ENCODE results near the gene USP50.
"Not testable (repeated sequence)": the region's sequence is repeated elsewhere in the genome, so short reads cannot be mapped to it uniquely, and the experiment has no call there.

The USP50 gene

DNA sequence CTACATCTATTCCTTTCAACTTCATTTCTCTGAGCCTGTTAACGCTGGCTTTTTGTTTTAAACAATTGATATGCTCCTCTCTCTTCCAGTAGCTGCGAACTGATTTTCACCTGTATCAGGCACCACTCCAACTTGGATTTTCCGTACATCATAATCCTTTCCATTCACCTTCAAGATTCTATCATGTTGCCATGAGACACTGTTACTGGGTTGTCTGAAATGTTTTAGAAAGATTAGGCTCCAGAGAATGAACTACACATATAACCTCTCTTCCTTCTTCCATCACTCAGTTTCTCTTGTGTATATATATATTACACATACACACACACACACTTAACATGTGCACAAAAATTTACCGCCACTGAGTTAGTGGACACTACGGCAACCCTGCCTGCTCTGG, at the start of gene USP50:
USP50 (minus strand) TSS at position 101 of the 400 bp plus-strand sequence. CDS start 141 bp downstream, outside the sequence.
- no peak for DNase-seq

DNA sequence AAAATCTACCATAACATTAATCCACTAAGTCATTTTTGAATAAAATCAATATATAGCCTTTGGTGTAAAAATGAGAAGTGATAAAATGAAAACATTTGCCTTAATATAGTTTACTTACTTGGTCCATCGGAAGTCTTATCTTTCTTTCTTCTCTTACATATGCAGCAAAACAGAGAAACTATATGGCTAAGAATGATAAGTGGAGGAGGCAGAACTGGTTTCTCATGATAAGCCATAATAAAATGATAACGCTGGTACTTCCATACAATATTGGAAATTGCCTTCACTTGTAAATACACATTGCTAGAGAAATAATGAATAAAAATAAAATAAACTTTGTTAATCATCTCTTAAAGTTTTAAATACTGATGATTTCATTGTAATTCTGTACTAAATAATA, 47.8 kb upstream of the USP50 start:
- DNase-seq = no peak

DNA sequence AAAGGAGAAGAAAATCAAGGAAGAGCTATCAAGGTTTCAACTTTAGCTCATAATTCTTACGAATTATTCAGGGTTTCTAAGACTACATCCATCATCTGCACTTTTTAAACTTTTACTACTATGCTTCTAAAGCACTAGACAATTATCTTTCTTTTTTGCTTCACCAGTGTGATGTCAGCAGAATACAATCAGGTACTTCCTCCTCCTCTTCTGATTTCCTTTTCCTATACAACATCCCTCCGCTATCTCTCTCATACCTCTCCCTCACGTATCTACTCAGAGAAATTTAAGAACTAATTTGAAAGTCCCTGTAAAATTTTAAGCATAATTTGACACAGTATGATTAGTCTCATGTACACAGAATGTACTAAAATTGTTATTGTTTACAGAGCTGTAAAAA, 47.3 kb upstream of the USP50 start:
- DNase-seq = no peak

DNA sequence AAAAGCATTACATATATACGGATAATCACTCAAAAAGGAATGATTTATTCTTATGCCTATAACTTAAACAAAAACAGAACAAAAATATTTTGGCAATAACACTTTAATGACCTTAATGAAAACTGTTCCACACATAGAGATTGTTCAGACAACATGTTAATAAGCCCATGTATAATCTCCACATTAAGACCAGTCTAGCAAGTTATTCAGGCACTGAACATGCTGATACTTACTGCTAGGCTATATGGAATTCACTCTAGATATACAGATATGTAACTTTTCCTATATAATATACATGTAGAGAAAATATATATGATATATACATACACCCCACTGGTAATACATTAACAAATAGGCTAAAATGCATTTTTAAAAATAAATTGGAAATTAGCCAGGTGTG, 43.8 kb upstream of the USP50 start:
- DNase-seq = no peak

DNA sequence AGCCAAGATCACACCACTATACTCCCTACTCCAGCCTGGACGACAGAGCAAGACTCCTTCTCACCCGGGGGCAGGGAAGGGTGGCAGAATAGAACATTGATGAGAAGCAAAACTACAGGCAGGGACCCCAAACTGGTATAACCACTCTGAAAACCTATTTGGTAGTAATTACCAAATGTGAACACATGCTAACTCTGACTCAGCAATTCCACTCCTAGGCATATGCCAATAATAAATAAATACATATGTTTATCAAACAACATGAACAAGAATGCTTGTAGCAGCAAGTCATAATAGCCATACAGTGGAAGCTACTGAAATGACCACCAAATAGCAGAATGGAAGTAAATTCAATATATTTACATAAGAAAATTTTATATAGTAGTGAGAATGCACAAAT, 31.0 kb upstream of the USP50 start:
- DNase-seq = no peak

DNA sequence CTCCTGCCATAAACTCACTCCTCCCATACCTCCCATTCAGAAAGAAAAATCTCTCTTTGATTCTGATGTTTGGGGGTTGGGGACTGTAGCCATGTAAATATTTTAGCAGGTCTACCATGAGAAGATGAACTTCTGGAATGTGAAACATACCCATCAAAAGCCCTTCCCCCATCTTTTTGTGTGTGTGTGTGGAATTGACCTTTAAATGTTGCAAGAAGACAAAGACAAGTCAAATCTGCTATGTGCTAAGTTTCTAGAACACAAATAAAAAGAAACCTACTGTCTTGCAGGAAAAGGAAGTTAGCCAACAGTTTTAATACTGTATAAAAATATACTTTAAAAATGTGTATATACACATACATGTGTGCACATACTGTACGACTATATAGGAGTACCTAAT, 29.7 kb upstream of the USP50 start:
- DNase-seq = no peak

DNA sequence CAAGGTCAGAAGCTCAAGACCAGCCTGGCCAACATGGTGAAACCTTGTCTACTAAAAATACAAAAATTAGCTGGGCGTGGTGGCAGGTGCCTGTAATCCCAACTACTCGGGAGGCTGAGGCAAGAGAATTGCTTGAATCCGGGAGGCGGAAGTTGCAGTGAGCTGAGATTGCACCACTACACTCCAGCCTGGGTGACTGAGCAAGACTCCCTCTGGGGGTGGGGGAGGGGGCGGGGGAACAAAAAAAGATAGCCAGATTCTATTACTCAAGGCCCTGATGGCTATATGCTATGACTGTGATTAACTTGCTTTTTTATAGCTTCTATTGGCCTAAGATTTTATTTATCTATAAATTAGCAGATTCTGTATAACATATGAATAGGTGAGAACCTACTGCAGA, 27.4 kb upstream of the USP50 start:
- DNase-seq = not testable (repeated sequence)

DNA sequence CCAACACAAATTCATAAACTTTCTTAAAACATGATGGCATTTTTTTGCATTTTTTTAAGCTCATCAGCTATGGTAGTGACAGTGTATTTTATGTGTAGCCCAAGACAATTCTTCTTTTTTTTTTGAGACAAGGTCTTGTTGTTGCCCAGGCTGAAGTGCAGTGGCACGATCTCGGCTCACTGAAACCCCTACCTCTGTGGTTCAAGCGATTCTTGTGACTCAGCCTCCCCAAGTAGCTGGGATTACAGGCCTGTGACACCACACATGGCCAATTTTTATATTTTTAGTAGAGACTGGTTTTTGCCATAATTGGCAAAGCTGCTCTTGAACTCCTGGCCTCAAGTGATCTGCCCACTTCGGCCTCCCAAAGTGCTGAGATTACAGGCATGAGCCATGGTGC, 17.3 kb upstream of the USP50 start:
- DNase-seq = no peak

DNA sequence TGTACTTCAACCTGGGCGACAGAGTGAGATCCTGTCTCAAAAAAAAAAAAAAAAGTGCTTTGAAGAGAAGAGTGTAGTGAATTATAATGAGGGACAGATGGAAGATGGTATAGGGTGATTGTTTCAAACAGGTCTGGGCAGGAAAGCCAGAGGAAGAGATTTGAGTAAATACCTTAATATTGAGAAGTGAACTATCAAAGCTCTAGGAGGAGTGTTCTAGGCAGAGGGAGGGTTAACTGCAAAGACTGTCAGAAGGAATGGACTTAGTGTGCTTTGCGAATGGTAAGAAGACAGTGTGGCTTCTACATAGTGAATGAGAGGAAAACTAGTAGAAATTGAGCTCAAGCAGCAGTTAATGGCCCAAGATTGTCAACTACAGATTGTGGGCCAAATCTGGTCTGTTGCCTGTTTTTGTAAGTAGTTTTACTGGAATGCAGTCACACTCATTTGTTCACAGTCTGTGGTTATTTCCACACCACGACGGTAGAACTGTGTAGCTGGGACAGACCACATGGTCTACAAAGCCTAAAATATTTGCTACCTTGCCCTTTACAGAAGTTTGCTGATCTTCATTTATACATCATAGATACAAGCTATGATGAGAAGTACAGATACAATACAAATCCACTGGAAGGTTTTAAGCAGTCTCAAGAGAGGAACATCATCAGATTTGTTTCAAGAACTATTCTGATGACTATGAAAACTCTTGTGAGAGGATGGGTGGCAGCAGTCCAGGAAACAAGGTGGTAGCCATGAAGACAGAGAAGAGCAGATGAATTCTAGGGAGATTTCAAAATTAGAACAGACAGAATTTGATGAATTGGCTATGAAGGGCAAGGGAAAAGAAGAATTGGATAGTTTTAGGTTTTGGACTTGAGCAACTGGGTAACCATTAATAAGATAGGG, 16.5 kb upstream of the USP50 start:
- DNase-seq = no peak

DNA sequence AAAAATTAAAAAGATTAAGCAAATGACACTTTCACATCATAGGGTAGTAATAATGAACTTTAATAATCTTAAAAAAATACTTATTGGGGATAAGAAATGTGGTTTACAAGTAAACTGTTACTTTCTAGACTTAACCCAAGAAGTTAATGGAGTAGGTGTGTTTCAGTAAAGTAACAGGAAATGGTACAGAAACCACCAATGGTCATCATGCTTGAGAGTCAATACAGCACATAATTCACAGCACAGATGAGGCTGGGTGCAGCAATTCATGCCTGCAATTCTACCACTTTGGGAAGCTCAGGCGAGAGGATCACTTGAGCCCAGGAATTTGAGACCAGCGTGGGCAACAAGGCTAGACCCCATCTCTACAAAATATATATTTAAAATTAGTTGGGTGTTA, 11.5 kb upstream of the USP50 start:
- DNase-seq = no peak

DNA sequence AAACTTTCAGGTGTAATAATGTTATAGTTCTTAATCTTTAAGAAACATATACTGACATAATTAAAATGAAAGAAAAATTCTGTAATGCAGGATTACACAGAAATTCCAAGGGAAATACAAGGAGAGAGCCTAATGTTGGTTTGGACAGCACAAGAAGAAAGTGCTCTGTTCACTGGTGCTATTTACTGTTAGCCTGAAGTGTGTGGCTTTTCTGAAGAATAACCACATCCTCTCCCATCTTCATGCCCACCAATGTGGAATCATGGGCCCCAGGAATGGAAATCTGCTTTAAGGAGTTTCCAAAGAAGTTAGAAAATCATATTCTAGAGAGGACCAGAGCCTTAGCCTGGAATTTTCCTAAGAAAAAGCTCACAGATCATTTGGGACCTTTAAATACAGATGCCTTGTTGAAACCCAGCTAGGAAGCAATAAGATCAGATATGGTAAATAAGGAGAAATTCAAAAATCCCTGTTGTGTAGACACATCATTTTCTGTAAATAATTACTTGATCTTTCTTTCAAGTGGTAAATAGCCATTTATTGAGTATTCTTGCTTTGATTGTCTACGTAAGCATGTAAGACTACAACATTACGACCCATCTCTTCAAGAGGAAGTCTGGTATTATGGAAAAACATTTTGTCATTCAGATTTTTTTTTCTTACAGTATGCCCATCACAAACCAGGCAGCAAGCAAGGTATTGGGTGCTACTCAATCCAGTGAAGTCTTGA, 10.3 kb upstream of the USP50 start:
- no peak for DNase-seq

DNA sequence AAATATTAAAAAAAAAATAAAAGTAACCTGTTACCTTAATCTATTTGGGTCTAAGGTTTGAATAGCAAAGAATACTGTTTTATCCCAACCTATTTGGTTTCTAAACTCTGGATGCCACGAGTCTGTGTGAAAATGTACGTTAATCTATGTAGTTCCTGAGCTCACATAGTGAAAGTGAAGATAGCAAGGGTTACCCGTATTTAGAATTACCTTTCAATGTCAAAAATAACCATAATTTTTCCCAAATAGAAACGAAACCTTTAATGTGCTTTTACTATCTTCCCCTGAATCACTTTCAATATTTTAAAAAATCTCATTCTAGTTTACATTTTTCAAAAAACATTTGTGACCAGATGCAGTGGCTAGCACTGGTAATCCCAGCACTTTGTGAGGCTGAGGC, 5.8 kb upstream of the USP50 start:
- no peak for DNase-seq

DNA sequence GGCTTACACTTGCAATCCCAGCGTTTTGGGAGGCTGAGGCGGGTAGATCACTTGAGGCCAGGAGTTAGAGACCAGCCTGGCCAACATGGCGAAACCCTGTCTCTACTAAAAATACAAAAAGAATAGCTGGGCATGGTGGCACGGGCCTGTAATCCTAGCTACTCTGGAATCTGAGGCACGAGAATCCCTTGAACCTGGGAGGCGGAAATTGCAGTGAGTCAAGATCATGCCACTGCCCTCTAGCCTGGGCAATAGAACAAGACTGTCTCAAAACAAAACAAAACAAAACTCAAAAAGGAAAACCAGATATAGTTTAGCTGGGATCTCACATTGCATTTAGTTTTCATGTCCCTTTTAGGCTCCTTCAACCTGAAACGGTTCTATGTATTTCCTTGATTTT, 2.9 kb upstream of the USP50 start:
- no peak for DNase-seq

DNA sequence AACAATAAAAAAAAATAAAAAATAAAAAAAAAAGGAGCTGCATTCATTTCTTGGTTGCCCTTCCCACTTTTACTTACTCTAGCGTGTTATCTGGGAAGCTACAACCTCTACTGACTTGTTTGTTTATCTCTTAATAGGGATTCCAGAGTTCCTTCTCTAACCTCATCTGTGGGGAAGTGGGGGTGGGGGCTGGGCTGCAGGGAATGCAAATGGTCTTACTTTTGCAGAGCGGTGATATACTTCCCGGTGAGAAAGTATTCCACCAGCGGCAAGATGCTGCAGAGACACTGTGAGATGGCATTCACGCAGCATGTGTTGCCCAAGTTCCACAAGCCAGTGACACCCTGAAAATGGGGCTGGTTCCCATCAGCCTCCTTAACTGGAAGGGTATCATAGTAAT, 2.1 kb downstream of the USP50 start:
- no peak for DNase-seq

DNA sequence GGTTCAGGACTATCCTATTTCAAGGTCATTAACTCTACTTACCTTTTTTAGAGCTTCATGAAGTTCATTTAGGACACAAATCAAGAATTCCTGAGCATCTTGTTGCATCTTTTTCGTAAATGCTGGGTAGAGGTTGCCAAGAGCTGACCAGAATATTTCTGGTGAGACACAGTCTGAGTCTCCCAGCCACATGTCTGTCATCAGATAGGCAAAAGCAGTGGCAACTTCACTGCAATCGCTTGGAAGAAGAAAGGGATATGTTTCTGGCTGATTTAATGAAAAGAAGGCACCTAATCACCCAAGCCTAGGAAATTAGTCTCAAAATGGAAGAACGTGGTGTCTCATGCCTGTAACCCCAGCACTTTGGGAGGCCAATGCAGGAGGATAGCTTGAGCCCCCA, 2.9 kb downstream of the USP50 start:
- no peak for DNase-seq

DNA sequence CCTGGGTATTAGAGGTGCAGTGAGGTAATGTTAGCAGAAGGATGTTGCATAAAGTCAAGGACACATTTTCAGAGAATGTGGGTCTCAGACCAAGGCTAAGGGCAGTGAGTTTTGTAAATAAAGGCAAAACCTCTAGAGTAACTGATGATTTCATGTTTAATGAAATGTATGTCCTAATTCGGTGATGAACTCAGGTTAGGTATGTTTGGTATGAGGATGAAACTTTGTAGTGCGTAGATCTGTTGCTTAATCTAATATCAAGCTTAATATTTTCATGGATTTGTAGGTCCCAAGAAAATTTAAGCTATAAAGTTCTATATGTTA, 3.6 kb downstream of the USP50 start:
- DNase-seq = no peak

DNA sequence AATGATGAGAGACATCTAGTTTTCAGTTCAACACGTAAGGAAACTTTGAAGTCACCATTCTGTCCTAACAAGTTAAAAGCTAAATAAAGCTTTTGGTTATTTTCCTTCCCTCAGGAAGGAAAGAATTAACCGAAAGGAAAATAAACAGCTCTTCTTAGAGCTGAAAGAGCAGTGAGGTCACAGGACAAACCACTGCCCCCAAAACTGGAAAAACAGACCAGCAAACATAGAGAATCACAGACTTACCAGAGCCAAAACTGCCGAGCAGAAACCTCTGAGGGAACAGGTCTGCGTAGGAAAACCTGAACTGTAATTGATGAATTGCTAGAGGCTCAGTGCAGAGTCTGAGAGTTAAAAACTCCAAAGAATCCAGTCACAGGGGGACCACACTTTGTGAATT, 14.7 kb downstream of the USP50 start:
- no peak for DNase-seq

DNA sequence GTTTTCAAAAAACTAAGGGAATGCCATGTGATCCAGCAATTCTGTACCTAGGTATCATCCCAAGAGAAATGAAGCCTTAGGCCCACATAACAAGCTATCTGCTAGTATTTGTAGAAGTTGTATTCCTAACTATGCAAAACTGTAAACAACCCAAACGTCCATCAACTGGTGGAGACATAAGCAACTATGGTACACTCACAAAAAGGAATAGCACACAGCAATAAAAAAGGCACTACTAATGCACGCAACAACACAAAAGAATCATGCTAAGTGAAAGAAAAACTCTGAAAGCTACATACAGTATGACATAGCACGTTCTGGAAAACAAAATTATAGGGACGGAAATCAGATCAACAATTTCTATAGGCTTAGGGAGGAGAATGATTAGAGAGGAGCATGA, 15.3 kb downstream of the USP50 start:
- no peak for DNase-seq

DNA sequence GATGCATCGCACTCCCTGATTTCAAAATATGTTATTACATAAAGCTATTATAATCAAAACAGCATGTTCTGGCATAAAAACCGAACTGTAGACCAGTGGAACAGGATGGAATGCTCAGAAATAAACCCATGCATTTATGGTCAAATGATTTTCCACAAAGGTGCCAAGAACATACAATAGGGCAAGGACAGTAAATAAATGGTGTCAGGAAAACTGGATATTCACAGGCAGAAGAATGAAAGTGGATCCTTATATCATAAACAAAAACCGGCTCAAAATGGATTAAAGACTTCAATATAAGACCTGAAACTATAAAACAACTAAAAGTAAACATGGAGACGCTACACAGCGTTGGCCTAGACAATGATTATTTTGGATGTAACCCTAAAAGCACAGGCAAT, 22.6 kb downstream of the USP50 start:
- DNase-seq = no peak

DNA sequence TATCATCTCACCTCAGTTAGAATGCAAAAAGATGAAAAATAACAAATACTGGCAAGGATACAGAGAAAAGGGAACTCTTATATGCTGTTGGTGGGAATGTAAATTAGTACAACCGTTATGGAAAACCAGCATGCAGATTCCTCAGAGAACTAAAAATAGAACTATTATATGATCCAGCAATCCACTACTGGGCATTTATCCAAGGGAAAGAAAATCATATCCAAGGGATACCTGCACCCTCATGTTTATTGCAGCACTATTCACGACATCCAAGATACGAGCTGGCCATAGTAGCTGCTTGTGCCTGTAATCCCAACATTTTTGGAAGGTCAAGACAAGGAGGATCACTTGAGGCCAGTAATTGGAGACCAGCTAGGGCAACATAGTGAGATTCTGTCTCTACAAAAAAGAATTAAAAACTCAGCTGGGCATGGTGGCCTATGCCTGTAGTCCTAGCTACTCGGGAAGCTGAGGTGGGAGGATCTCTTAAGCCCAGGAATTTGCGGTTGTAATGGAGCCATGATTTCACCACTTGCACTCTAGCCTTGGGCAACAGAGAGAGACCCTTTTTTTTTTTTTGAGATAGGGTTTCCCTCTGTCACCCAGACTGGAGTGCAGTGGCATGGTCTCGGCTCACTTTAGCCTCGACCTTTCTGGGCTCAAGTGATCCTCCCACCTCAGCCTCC, 26.6 kb downstream of the USP50 start:
- no peak for DNase-seq

DNA sequence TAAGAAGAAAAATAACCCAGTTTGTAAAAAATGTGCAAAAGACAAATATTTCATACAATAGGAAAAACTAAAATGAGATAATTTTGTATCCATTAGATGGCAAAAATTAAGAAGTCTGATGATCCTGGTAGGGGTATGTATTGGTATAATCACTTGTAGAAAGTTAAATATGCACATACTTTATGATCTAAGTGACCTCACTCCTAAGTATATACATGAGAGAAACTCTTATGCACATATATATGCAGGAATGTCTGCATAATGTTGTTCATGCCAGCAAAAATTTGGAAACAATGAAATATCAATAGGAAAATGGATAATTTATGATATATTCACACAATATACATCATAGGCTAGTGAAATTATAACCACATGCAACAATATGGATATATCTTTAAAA, 33.5 kb downstream of the USP50 start:
- no peak for DNase-seq

DNA sequence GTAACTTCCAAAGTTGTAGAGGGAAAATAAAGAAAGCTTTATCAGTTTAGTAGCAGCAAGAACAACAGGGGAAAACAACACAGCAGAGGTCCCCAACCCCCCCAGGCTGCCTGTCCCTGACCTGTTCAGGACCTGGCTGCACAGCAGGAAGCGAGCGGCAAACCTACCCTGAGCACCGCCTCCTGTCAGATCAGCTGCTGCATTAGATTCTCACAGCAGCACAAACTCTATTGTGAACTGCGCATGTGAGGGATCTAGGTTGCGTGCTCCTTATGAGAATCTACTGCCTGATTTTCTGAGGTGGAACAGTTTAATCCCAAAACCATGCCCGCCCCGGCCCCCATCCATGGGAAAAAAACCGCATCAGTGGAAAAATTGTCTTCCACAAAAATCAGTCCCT, 40.3 kb downstream of the USP50 start:
- no peak for DNase-seq

DNA sequence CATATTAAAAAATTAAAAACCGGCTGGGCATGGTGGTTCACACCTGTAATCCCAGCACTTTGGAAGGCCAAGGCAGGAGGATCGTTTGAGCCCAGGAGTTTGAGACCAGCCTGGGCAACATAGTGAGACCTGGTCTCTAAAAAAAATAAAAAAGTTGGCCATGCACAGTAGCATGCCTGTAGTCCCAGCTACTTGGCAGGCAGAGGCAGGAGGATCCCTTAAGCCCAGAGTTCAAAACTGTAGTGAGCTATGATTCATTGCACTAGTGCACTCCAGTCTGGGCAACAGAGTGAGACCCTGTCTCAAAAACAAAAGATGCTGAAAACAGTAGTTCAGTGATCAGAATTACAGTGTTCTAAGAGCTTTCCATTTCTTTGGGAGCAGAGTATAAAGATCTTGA, 40.8 kb downstream of the USP50 start:
- not testable (repeated sequence) for DNase-seq

DNA sequence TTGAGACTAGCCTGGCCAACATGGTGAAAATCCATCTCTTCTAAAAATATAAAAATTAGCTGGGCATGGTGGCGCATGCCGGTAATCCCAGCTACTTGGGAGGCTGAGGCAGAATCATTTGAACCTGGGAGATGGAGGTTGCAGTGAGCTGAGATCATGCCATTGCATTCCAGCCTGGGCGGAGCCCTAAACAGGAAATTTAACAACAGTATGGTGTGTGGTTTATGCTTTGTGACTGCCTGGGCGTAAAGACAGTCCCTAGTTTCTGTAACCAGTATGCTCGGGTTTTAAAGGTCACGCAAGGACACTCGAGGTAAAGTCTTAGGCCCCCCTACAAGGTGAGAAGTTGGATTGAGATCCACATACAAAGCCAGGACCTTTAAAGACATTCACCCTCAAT, 43.3 kb downstream of the USP50 start:
- DNase-seq = no peak

All from stimulated activated CD4-positive, alpha-beta T cell treated with anti-CD3 and anti-CD28 coated beads, Interleukin-12 subunit alpha, Interleukin-12 subunit beta, amount 100 ng/mL, for 4 hours (primary cell).